Measurements from ENCODE around the gene CEL.

CEL gene

GRCh38 chr9:133119103-133119845 lies 57.5 kb downstream of the CEL start:
- peak in 2 of 3 donors; percentile 26 to 53 for DNase-seq

GRCh38 chr9:133119846-133120500 lies 58.2 kb downstream of the CEL start:
- no peak for DNase-seq

GRCh38 chr9:133120501-133121197 lies 58.9 kb downstream of the CEL start:
- no peak for DNase-seq
